NCI-H460 (cell line): Measurements from ENCODE around the gene OR10G6. TPM values are rescaled to one million over a fixed set of nuclear protein-coding genes. Genes with fewer than 3 reads are reported as not detected.
"Not testable (repeated sequence)": the region's sequence is repeated elsewhere in the genome, so short reads cannot be mapped to it uniquely, and the experiment has no call there.

Experiments used
- DNase-seq: peaks from one replicate; pipeline ENCODE4 v3.0.0-alpha.2; 2016; ENCODE audit warnings: low read depth; ENCODE audit errors: extremely low read depth
- polyA plus RNA-seq: library from polyadenylated mRNA; depleted of rRNA; stranded (reverse); fragments of >200 nt; gene quantifications from 2 replicates; pipeline ENCODE4 v1.2.3, GENCODE V29; 2014; cell fraction: nucleus; rRNA removed
- total RNA-seq: library from RNA; depleted of rRNA; stranded (reverse); fragments of >200 nt; shearing (Covaris generic); gene quantifications from 2 replicates; pipeline ENCODE4 v1.2.3, GENCODE V29; 2014; rRNA removed

OR10G6 gene
- not detected in 2 replicates for total RNA-seq
- polyA plus RNA-seq = not detected in 2 replicates

GRCh38 chr11:123995119-123995518 is at the start of gene OR10G6:
Gene OR10G6, minus strand, starts transcription at chr11:123995161. Its CDS starts 0 bp downstream, at chr11:123995161.
- DNase-seq = no peak

DNA sequence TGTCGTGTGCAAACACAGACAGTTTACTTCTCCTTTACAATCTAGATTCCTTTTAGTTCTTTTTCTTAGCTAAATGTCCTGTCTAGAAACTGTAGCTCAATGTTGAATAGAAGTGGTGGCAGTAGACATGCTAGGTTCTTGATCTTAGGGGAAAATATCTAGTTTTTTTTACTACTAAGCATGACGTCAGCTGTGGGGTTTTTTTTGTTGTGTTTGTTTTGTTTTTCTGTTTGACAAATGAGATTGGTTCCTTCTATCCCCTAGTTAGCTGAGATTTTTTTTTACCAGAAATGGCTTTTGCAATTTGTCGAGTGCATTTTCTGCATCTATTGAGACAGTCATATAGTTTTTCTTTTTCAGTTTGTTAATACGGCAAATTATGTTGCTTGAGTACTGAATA is 48.5 kb upstream of the OR10G6 start:
- DNase-seq = no peak

GRCh38 chr11:124041254-124041653 is 46.3 kb upstream of the OR10G6 start, which contains the start of gene OR10G7:
Gene OR10G7, minus strand, starts transcription at chr11:124041325. Its CDS starts 2,324 bp downstream, at chr11:124039001.
- DNase-seq = no peak

DNA sequence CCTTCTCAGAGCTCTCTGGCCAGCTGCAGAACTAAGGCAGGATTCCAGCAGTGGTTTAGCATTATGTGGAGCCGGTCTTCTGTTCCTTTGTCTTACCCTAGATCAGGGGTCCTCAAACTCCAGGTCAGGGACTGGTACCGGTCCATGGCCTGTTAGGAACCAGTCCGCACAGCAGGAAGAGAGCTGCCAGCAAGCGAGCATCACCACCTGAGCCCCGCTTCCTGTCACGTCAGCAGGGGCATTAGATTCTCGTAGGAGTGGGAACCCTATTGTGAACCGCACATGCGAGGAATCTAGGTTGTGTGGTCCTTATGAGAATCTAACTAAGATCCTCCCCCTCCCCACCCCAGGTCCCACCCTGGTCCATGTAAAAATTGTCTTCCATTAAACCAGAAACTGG is 44.6 kb upstream of the OR10G6 start:
- DNase-seq = no peak

- DNase-seq = no peak
Observed at GRCh38 chr11:124036666-124037065, 41.7 kb upstream of the OR10G6 start.

- no peak for DNase-seq
Observed at GRCh38 chr11:124026498-124026897, 31.5 kb upstream of the OR10G6 start, which contains the start of gene OR10G8. Gene OR10G8, plus strand, starts transcription at chr11:124026798. Its CDS starts 2,825 bp downstream, at chr11:124029623.

- not testable (repeated sequence) for DNase-seq
Observed at GRCh38 chr11:124015837-124016236, 20.9 kb upstream of the OR10G6 start.

DNA sequence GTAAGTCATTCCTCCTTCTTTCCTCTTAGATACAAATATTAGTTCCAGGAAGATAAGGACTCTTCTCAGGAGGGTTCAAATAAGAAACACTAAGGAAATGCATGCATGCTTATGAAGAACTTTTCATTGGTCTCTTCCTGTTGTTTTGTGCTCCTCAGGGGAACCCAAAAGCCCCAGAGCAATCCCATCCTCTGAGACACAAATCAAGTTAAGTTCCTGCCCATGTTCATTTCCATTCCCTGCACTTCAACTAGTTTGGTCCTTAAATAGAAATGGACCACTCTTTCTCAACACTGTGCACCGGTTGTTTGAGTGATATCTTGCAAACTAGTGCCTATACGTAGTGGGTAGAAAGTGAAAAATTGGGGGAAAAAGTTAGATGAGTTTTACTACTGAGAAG is 17.7 kb upstream of the OR10G6 start, which contains the start of gene OR10G4:
OR10G4 (plus strand) TSS at position 301 of the 400 bp plus-strand sequence. CDS start 2,578 bp downstream, outside the sequence.
- no peak for DNase-seq

- no peak for DNase-seq
Observed at GRCh38 chr11:123979311-123979710, 15.7 kb downstream of the OR10G6 start.

- peak; percentile 7 for DNase-seq
Observed at GRCh38 chr11:123977731-123978347, 17.1 kb downstream of the OR10G6 start, which contains the start of gene OR10S1. Gene OR10S1, minus strand, starts transcription at chr11:123977781. Its CDS starts 117 bp downstream, at chr11:123977664.

- no peak for DNase-seq
Observed at GRCh38 chr11:123976770-123977560, 18.0 kb downstream of the OR10G6 start.

DNA sequence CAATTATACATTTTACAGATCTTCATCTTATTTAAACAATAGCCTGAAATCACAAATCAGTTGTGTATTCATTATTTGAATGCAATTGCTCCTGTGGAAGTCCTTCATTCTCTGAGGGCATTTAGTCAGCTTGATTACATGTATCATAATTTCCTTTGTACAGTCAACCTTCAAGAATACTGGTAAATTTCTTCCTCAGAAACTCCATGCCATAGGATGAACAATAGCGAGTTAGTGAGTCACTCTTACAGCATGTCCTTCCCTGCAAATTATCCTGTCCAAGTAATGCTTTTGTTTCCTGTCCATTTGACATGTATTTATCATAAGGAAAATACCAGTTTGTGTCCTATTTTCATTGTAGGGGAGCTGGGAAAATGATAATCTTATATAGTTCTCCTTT is 21.1 kb downstream of the OR10G6 start:
- no peak for DNase-seq

GRCh38 chr11:123956752-123957151 is 38.2 kb downstream of the OR10G6 start:
- no peak for DNase-seq

DNA sequence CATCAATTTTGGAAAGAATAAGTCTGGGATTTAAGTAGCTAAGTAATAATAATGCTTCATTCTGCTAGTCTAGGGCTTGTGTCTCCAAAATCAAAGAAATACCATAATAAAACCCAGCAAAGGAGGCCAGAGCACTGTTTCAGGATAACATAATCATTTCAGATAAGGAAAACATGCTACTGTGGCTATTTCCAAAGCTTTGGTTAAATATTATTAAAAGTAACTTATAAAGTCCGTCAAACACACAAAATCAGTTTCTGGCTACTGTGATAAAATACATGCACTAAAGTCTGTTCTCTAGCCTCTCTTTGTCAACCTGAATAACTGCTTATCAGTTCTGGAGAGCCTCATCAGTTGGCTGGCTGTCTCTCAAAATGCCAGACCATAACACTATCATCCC is 49.8 kb downstream of the OR10G6 start:
- DNase-seq = no peak

Other genes with a start within 250 kb of the OR10G6 start
- not detected in 2 replicates for gene OR6X1, start 240.6 kb downstream of the OR10G6 start, total RNA-seq
- not detected in 2 replicates for gene OR6M1, start 188.8 kb downstream of the OR10G6 start, total RNA-seq
- gene TMEM225, start 109.5 kb downstream of the OR10G6 start, total RNA-seq = not detected in 2 replicates
- not detected in 2 replicates for gene OR8D4, start 93.0 kb downstream of the OR10G6 start, total RNA-seq
- not detected in 2 replicates for gene OR4D5, start 55.5 kb downstream of the OR10G6 start, total RNA-seq
- gene OR6T1, start 51.3 kb downstream of the OR10G6 start, total RNA-seq = not detected in 2 replicates
- not detected in 2 replicates for gene OR10S1, start 17.4 kb downstream of the OR10G6 start, total RNA-seq
- gene OR10G4, start 17.8 kb upstream of the OR10G6 start, total RNA-seq = not detected in 2 replicates
- not detected in 2 replicates for gene OR10G9, start 27.9 kb upstream of the OR10G6 start, total RNA-seq
- gene OR10G8, start 31.6 kb upstream of the OR10G6 start, total RNA-seq = not detected in 2 replicates
- gene OR10G7, start 46.2 kb upstream of the OR10G6 start, total RNA-seq = not detected in 2 replicates
- 15.8 and 16.4 TPM in 2 replicates for gene VWA5A, start 120.3 kb upstream of the OR10G6 start, total RNA-seq
- not detected in 2 replicates for gene OR10D3, start 188.2 kb upstream of the OR10G6 start, total RNA-seq
- not detected in 2 replicates for gene OR8G1, start 245.9 kb upstream of the OR10G6 start, total RNA-seq